Stimulated activated CD8-positive, alpha-beta memory T cell treated with anti-CD3 and anti-CD28 coated beads, Interleukin-7, amount 100 ng/mL, for 1 hour (primary cell): Measurements from ENCODE around the gene CARF.
"Not testable (repeated sequence)": the region's sequence is repeated elsewhere in the genome, so short reads cannot be mapped to it uniquely, and the experiment has no call there.

Source experiments
- DNase-seq, 2 donors: peaks; one replicate each; pipeline ENCODE4 v3.0.0-alpha.2; 2020; ENCODE audit warnings: low read depth in 2 of 2

CARF gene, protein sequence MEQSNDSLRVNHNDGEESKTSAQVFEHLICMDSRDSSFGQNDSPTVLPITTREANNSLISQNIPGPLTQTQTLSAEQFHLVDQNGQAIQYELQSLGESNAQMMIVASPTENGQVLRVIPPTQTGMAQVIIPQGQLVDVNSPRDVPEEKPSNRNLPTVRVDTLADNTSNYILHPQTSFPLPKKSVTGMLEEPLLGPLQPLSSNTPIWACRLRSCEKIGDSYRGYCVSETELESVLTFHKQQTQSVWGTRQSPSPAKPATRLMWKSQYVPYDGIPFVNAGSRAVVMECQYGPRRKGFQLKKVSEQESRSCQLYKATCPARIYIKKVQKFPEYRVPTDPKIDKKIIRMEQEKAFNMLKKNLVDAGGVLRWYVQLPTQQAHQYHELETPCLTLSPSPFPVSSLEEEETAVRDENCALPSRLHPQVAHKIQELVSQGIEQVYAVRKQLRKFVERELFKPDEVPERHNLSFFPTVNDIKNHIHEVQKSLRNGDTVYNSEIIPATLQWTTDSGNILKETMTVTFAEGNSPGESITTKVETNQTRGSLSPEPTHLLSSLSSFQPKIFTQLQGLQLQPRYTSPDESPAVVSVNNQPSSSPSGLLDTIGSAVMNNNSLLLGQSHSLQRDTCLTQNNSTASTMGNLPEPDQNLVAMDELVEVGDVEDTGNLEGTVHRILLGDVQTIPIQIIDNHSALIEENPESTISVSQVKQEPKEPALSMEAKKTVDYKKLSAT

DNA sequence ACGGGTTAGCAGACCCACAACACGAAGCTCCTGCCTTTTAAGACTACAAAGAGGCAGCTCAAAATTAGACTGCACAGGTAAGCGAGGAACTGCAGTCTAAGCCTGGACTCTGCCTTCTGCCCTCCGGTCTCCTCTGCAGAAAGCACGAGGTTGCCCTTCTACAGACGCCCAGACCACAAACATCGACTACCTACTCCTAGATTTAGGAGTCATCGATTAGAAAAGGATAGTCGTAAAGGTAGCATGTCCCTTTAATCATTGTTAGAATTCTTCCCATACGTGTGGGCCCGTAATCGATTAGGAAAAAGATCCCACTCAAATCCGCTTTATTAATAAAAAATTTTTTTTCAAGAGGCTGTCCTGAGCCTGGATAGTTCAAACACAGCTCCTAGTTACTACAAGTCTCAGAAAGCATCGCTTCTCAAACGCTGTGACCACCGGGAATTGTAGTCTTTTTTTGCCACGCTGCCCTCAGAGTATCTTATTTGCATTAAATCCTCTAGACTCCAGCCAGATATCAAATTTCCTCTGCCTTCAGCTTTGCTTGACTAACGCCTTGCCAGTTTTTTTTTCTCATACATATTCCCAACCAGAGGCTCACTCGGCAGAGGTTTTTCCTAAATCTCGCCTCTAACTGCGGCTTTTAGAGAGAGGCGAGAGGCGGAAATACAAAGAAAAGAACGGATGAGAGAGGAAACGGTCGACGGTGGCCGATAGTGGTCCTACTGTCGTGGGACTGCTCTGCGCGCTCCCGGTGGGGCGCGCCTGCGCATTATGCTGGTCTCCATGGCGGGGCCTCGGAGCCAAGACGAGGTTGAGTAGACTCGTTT is at the start of gene CARF, which contains the start of gene WDR12:
Gene CARF, plus strand, starts transcription at position 764 of the 830 bp plus-strand sequence. CDS start 29,628 bp downstream, outside the sequence.
Gene WDR12, minus strand, starts transcription at position 162 of the 830 bp plus-strand sequence. CDS start 197 bp downstream, outside the sequence.
- DNase-seq = peak; percentile 74 to 82

DNA sequence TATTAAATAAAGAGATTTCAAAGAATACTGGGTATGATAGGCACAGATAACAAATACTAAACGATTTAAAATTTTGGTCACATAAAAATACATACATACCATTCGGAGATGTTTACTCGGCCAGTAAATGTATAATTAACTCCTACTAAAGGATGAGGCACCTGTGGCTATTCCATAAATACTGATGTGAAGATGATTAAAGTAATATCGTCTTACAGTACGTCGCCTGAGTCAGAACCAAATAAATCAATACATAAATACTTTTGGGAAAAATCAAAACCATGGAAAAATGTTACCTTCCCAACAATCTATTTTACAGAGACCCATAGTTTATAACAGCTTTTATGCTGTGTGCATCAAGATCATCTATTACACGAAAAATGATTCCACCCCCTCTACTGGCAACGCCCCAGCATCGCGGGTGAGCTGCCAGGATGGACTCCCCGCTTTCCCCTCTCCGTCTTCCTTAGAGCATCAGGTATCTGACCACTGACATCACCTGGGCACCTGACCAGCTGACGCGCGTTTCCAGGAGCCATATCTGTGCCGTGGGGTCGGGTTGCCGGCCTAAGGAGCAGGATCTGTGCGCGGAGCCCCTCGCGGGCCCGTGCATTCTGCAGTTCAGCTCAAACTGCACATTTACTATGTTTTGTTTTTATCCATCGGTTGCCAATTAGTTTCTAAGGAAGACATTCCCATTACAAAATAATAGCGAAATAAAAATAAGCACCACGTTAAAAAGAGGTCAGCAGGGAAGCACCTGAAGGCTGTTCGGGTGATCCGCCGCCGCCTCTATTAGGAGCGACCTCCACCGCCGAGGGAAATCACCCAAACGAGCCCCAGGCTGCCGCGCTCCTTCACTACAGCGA is 41.4 kb upstream of the CARF start:
- DNase-seq = peak; percentile 23 to 39

DNA sequence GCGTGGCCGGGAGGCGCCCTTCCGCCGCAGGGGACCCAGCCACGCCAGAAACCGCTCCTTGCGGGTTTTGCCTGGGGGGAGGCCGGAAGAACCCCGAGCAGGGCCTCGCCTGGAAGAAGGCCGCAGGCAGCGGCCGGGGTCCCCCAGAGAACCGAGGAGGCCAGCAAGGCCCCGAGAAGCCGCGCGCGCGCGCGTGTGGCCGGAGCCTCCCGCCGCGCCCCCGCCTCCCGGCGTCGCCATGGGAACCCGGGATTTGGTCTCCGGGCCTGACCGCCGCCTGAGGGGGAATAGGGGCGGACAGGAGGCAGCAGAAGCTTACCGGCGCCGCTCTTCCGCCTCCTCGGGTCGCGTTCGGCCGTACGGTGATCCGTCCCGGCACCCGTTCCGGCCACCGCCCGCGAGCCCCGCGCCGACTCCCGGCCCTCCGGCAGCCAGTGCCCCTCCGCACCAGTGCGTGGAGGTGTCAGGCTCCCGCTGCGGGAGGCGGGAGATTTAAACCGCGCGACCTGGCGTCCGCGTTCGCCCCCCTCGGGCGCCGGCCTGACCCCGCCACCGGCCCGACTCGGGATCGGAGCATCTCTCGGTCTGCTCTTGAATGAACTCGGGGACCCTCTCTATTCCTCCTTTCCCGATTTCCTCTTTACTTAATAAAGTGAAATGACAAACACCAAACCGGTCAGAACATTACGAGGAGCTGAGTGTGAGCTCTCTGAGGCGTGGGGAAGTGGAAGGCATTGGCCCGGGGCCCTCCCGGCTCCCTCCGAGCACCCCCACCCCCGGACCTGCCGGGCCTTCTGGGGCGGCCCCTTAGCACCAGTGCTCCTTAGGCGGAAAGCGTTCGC is 40.6 kb upstream of the CARF start, which contains the start of gene ICA1L:
Gene ICA1L, minus strand, starts transcription at position 467 of the 842 bp plus-strand sequence. CDS start 42,757 bp downstream, outside the sequence.
- peak; percentile 4 to 10 for DNase-seq

DNA sequence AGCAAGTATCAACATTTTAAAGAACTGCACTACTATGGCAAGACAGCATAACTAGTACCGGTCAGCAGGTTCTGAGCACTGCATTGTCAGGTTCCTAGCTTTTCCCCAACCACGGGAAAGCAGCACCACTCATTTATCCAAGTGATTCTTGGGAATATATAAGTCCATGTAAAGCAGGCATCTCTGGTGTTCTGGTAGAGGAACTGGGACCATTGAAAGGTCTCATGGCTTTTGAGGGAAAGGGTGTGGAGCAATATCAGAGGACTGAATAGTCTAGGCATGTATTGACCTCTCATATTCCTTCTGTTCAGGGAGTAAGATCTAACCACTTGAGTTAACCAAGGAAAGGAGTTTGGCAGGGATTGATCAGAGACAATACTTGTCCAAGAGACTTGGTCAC is 34.4 kb upstream of the CARF start:
- no peak for DNase-seq

DNA sequence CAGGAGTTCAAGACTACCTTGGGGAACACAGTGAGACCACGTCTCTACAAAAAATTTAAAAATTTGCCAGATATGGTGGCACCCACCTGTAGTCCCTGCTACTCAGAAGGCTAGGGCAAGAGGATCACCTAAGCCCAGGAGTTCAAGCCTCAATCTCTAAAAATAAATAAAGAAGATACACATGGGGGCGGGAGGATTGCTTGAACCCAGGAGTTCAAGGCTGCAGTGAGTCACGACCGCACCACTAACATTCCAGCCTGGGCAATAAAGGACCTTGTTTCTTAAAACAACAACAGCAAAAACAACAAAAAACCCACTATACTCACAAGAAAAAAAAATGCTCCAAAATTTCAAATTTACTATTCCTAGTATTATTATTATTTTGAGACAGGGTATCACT is 30.5 kb upstream of the CARF start:
- DNase-seq = no peak

DNA sequence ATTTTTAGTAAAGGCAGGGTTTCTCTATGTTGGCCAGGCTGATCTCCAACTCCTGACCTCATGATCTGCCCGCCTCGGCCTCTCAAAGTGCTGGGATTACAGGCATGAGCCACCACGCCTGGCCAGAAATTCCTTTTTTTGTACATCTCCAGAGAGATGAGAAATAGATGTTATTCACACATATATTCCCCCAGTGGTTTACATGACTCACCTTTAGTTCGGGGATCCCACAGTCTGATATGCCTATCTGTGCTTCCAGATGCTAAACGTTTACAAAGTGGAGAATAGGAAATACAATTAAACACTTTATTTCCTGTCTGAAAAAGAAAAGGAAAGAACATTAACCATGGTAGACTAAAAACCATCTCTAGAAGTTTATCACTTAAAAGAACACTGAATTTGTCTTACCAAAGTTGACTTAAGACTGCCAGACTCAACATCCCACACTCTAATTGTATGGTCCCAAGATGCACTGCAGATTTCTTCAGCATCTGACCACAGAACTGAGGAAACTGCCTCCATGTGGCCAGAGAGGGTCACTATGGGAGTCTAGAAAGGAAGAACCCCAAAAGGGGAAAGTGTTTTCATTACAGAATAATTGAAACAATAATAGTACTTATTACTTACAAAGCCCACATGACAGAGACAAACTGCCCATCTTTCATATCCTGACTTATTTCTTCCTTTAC is 27.9 kb upstream of the CARF start:
- no peak for DNase-seq

DNA sequence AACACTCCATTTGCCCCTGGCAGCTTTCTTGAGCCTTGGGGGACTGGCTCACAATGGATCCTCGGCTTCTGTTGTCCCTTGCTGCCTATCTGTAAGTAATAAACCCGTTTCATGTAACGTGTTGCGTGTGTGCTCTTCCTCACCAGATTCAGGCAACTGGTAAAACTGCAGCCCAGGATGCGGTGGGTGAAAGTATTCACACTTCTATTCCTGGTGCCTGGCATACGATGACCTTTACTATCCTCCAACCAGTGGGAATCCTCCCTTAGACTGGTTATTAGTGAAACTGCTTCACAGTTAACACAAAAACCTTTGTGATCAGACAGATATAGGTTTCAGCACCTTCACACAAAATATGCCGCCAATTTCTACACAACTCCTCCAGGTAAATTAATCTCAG is 26.9 kb upstream of the CARF start:
- no peak for DNase-seq

DNA sequence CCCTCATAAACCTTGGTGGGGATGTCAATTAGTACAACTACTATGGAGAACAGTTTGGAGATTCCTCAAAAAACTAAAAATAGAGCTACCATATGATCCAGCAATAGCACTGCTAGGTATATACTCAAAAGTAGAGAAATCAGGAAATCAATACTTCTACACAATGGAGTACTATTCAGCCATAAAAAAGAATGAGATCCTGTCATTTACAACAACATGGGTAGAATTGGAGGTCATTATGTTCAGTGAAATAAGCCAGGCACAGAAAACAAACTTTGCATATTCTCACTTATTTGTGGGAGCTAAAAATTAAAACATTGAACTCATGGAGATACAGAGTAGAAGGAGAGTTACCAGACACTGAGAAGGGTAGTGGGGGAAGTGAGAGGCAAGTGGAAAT is 6.6 kb upstream of the CARF start:
- not testable (repeated sequence) for DNase-seq

DNA sequence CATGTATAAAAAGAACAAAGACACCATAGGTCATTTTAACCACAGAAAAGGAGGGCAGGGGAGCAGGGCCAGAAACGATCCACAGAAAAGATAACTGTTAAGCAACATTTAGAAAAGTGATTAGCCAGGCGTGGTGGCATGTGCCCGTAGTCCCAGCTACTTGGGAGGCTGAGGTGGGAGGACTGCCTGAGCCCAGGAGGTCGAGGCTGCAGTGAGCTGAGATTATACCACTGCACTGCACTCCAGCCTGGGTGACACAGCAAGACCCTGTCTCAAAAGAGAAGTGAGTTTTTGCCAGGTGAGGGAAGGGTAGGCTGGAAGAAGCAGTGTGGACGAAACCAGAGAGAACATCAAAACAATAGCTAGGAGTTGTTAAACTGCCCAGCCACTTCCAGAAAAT is 3.9 kb upstream of the CARF start:
- DNase-seq = no peak

DNA sequence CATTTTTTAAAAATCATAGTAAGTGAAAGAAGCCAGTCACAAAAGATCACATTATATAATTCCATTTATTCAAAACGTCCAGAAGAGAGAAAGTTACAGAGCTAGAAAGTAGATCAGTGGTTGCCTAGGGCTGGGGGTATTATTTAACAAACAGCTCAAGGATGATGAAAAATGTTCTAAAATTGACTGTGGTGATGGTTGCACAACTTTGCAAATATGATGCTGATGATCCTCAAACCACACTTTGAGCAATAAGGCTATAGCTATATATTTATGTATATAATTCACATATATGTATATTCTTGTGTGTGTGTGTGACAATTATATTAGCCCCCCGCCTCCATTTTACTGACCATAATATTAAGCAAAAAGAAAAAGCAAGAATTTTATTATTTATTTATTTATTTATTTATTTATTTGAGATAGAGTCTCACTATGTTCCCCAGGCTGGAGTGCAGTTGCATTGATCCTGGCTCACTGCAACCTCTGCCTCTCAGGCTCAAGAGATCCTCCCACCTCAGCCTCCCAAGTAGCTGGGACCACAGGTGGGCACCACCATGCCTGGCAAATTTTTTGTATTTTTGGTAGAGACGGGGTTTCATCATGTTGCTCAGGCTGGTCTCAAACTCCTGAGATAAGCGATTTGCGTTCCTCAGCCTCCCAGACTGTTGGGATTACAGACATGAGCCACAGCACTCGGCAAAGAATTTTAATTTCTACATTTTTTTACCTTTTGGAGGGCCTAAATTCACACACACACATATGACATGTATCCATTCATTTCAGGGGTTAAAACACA is 2.5 kb upstream of the CARF start:
- DNase-seq = no peak

DNA sequence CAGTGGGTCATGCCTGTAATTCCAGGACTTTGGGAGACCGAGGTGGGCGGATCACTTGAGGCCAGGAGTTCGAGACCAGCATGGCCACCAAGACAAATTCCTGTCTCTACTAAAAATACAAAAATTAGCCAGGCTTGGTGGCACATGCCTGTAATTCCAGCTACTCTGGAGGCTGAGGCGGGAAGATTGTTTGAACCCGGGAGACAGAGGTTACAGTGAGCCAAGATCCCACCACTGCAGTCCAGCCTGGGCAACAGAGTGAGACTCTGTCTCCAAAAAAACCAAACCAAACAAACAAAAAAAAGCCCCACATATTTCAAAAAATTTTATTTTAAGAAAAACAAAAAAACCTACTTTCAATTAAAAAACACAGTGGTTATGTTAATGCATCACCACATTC is 1.8 kb upstream of the CARF start:
- not testable (repeated sequence) for DNase-seq

DNA sequence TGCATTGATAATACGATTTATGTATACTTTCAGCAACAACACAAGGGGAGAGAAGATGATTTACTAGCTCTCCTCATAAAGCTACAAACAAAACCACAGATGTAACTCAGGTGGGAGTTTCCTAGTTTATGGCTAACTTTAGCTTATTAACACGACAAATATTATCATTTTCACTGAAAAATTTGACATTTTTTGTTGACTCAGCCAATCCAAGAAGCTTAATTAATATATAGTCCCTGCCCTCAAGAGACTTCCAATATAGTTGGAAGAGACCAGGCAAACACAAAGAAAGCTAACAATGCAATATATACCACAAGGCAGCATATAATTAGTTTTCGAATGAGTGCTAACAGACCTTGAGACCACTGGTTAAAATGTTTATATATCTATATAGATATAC is 1.4 kb upstream of the CARF start:
- DNase-seq = no peak

DNA sequence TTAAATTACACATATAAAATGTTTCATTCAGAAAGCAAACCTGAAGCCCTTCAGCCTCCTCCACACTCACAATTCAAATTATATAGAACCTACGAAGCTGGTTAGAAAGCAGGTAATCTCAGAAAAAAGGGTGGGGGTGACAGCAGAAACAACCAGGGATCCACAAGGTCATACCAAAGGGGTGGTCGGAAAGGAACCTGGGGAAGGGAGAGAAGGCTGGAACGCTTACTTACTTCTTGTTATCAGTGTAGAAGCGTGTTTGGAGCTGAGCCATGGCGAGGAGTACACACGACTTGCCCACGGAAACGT is 918 bp upstream of the CARF start:
- DNase-seq = no peak

DNA sequence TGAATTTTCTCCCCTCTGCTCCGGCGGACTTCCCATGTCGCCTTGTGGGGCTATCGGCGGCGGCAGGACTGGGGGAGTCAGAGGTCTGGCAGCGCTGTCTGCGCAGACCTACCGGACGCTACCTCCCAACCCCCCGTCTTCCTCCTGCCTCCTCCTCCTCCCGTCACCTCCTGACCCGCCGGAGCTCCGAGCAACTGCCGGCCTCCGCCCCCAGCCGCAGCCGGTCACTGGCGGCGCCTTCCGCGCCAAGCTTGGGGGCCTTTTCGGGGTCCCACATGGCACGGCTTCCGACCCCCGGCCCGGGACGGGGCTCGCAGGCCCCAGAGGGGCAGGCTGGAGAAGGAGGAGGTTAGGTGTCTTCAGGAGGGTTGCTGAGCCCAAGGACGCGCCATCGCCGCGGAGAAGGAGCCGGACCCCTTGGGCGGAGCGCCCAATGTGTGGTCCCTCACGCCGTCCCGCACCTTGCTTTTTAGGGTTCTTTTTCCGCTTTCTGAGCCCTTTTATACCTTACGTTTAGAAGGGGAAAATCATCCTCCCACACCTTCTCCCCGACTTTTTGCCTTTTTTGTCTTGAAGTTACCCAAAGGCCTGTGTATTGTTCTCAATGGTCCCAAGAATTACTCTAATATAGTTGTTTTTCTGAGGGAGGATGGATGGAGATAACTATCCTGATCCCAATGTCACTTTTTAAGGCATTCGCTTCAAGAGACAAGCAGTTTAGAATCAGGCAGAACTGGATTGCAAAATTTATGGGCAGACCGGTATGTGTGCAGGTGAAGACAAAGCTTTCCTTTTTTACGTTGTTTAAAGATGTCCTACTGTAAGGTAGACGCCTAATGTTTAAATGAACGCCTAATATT is 497 bp downstream of the CARF start:
- not testable (repeated sequence) for DNase-seq

DNA sequence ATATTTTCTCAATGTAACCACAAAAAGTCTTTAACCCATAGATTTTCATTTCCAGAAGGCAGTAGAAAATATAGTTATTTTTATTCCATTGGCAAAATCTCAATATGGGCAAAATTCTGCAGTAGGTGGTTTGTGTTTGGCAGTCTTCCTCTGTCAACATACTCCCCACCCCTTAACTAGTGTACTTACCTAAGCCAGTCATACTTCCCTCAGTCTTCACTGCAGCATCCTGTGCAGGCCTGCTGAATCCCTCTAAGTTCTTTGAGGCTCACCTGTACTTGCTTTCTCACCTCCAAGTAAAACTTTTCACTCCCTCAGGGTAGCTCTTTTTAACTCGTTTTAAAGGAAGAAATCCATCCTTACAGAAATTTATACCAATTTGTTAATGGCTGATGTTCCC is 6.8 kb downstream of the CARF start:
- DNase-seq = no peak

DNA sequence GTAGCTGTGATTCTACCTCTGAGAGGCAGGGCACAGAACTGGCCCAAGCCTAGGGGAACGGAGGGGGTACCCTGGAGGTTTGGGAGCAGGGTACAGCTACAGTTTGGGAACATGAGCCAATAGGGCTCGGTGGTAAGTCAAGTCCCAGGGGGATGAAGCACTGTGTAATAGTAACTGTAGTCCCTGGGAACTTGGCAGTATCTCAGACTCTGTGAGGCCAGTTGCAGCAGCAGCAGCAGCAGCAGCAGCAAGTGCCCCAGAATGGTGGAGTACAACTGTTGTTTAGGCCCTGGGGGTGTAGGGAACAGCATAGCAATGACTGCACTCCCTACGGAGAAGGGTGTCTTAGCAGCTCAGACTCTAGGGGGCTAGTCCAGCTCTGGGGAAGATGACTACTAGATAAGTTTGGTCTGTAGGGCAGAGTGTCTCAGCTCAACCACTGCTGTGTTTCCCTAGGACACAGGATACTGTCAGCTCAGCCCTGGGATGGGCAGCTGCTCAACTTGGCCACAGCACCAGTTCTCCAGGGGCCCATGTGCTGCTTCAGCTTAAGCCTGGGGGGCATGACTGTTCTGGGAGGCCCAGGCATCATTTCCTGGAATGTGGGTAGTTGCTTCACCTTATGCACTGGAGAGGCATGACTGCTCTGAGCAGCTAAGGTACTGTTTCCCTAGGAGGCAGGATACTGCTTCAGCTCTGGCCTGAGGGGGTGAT is 20.5 kb downstream of the CARF start:
- DNase-seq = no peak

DNA sequence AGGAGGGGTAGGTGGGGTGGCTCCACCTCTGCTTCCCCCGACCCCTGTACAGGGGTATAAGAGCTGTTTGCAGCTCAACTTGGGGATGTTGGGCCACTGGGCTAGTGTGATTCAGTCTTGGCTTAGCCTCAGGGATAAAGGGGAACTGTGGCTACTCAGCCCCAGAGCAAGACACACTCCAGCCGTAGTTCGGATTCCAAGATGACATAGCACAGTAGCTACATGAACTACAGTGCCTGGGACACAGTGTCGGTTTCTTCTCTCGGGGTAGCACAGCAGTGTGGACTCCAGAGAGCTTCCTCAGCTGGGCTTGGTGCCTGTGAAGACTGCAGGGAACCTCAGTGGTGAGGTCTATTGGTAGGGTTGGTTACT is 21.1 kb downstream of the CARF start:
- DNase-seq = no peak
